PC-9 (cell line): ENCODE measurements around the gene BBS9. TPM values are rescaled to one million over a fixed set of nuclear protein-coding genes. Genes with fewer than 3 reads are reported as not detected.

Experiments used
- Bru-seq: library from RNA; stranded (reverse); fragments of 400-500 nt; gene quantifications from one replicate; lab custom pipeline; 2021; lab: Mats Ljungman, UMichigan
- BruChase-seq, 2 experiments: library from RNA; stranded (reverse); fragments of 400-500 nt; gene quantifications; one replicate each; lab custom pipeline; 2021; lab: Mats Ljungman, UMichigan
- BruUV-seq: library from RNA; stranded (reverse); fragments of 400-500 nt; replicated peaks from 2 replicates; lab custom pipeline; 2021; lab: Mats Ljungman, UMichigan
- CTCF ChIA-PET: fragments of 300-600 bp; sonication (Branson Sonifier 250); formaldehyde crosslinking; loops from one replicate; lab custom pipeline; 2022; ENCODE audit warnings: antibody characterized with exemption; lab: Charles Lee
- POLR2A ChIA-PET: fragments of 300-600 bp; sonication (Branson Sonifier 250); formaldehyde crosslinking; loops from one replicate; lab custom pipeline; 2022; ENCODE audit warnings: antibody characterized with exemption; ENCODE audit not compliant: unreplicated experiment; lab: Charles Lee
- DNase-seq, 2 experiments: peaks; one replicate each; pipeline versions ENCODE4 v3.0.0 to v3.0.0-alpha.2; 2015 to 2022; ENCODE audit warnings: mixed read lengths in 1 of 2
- H2AFZ ChIP-seq: fragments of 200-600 bp; sonication (generic); 2 replicates; pipeline ENCODE4 v1.8.1; 2017; ENCODE audit warnings: antibody characterized with exemption
- H3F3A ChIP-seq: fragments of 200-600 bp; sonication (generic); 2 replicates; pipeline ENCODE4 v1.8.1; 2017; ENCODE audit warnings: antibody characterized with exemption, mild to moderate bottlenecking, low read depth; ENCODE audit not compliant: insufficient read depth
- H3K27ac ChIP-seq: fragments of 200-600 bp; sonication (generic); 2 replicates; pipeline ENCODE4 v1.6.1; 2016; ENCODE audit warnings: mixed run types
- H3K27me3 ChIP-seq: fragments of 200-600 bp; sonication (generic); 2 replicates; pipeline ENCODE4 v1.6.1; 2016; ENCODE audit warnings: low read depth, mixed run types; ENCODE audit not compliant: insufficient read depth
- H3K36me3 ChIP-seq: fragments of 200-600 bp; sonication (generic); 2 replicates; pipeline ENCODE4 v1.6.1; 2016; ENCODE audit warnings: low read depth, mixed run types
- H3K4me1 ChIP-seq: fragments of 200-600 bp; sonication (generic); replicated peaks from 2 replicates; pipeline ENCODE4 v1.6.1; 2016; ENCODE audit warnings: mixed run types; ENCODE audit not compliant: insufficient read depth
- H3K4me2 ChIP-seq: fragments of 200-600 bp; sonication (generic); 2 replicates; pipeline ENCODE4 v1.6.1; 2017; ENCODE audit warnings: mixed run types
- H3K4me3 ChIP-seq: fragments of 200-600 bp; sonication (generic); 2 replicates; pipeline ENCODE4 v1.6.1; 2016; ENCODE audit warnings: mixed run types
- H3K79me2 ChIP-seq: fragments of 200-600 bp; sonication (generic); 2 replicates; pipeline ENCODE4 v1.6.1; 2017; ENCODE audit warnings: low read depth, mixed run types
- H3K9me2 ChIP-seq: fragments of 200-600 bp; sonication (generic); 2 replicates; pipeline ENCODE4 v1.8.1; 2017; ENCODE audit warnings: mild to moderate bottlenecking; ENCODE audit not compliant: insufficient read depth
- H3K9me3 ChIP-seq: fragments of 200-600 bp; sonication (generic); 2 replicates; pipeline ENCODE4 v1.8.1; 2016; ENCODE audit warnings: low read depth; ENCODE audit not compliant: insufficient read depth
- H4K20me1 ChIP-seq: fragments of 200-600 bp; sonication (generic); 2 replicates; pipeline ENCODE4 v1.8.1; 2017; ENCODE audit not compliant: insufficient read depth
- CTCF ChIP-seq: fragments of 200-600 bp; sonication (generic); conservative IDR thresholded peaks from 2 replicates; pipeline ENCODE4 v1.6.1; 2017; ENCODE audit warnings: mixed run types, antibody characterized with exemption, mild to moderate bottlenecking, moderate library complexity
- EZH2 ChIP-seq: fragments of 200-600 bp; sonication (generic); IDR thresholded peaks from 2 replicates; pipeline ENCODE4 v1.8.0; 2017; ENCODE audit warnings: antibody characterized with exemption, low read depth
- intact Hi-C: fragments of 100-400 bp; cut with micrococcal nuclease; formaldehyde crosslinking; loops from one replicate; pipeline ENCODE4 v1.10.0; 2022; ENCODE audit not compliant: unreplicated experiment
- long read RNA-seq: library from polyadenylated mRNA; stranded (forward); transcript quantifications from one replicate; pipeline ENCODE4 v2.0.0, GENCODE V29; 2022
- total RNA-seq: library from RNA; stranded (reverse); gene quantifications from 2 replicates; pipeline ENCODE4 v1.2.3, GENCODE V29; 2021

Gene BBS9
- total RNA-seq (12.4 and 13.1 TPM in 2 replicates), Bru-seq, nascent RNA (percentile 52 among the genes with signal in this experiment), BruChase-seq, experiment 1, labeled RNA remaining after a 2-hour chase (percentile 50 among the genes with signal in this experiment), BruChase-seq, experiment 2, labeled RNA remaining after a 6-hour chase (percentile 36 among the genes with signal in this experiment)
- long read RNA-seq, partial matches to known transcripts, result 0 of 7 reads
- long read RNA-seq, other reads (novel, unspliced or antisense), result 7 of 7 reads

GRCh38 chr7:33128990-33129805, at the start of gene BBS9:
TSS of gene BBS9 (plus strand) at chr7:33129564. CDS start at chr7:33146253, 16,689 bp downstream.
- TF ChIP-seq CTCF (no peak), EZH2 (no peak)
- H3K9me3 ChIP-seq, result no peaks in the 10 kb centered on the region
- ChIA-PET CTCF (no interaction called here), POLR2A (no interaction called here)
- peak within 1 kb of the TSS; percentile 71 for H3K4me2 ChIP-seq
- H3F3A ChIP-seq, result no peaks in the 10 kb centered on the region
- no peaks in the 10 kb centered on the region for H3K27me3 ChIP-seq
- no peaks in the 10 kb centered on the region for H3K36me3 ChIP-seq
- BruUV-seq, result no TSS peak
- H3K9me2 ChIP-seq, result no peaks in the 10 kb centered on the region
- intact Hi-C loops, result loop anchor here (1.0 kb wide), 1 partner anchor 20 kb away; the partner anchor contains the start of gene RP9
- no peaks in the 10 kb centered on the region for H3K79me2 ChIP-seq
- DNase-seq, result peak; percentile 92 to 95
- H3K4me3 ChIP-seq, result peak within 1 kb of the TSS; percentile 58
- H2AFZ ChIP-seq, result peak within 1 kb of the TSS; percentile 97
- H3K27ac ChIP-seq, result no peak within 1 kb of the TSS
- no peaks in the 10 kb centered on the region for H4K20me1 ChIP-seq
- H3K4me1 ChIP-seq, result peaks cover 9% of the 10 kb centered on the region; the same call in 1 of the 2 replicates

GRCh38 chr7:33079763-33080690, 49.3 kb upstream of the BBS9 start:
- H4K20me1 ChIP-seq, result no peaks in the 10 kb centered on the region
- no peaks in the 10 kb centered on the region for H3F3A ChIP-seq
- no peak for TF ChIP-seq EZH2
- no peaks in the 10 kb centered on the region for H3K4me1 ChIP-seq
- BruUV-seq, result no TSS peak
- CTCF ChIA-PET, result interaction anchor here (0.6 kb wide), 1 partner anchor 105 kb away, joined by 12 read pairs; no protein-coding TSS in a partner anchor
- POLR2A ChIA-PET, result interaction anchor here (0.7 kb wide), 1 partner anchor 188 kb away, joined by 7 read pairs; the partner anchor contains the start of gene KBTBD2
- peaks cover 40% of the 10 kb centered on the region; the same call in 1 of the 2 replicates for H3K27me3 ChIP-seq
- no peak overlapping the region for H3K4me3 ChIP-seq
- H2AFZ ChIP-seq, result no peak overlapping the region
- no peak overlapping the region for H3K27ac ChIP-seq
- H3K36me3 ChIP-seq, result no peaks in the 10 kb centered on the region
- H3K4me2 ChIP-seq, result no peak overlapping the region
- no peaks in the 10 kb centered on the region for H3K9me3 ChIP-seq
- intact Hi-C loops, result no loop called here
- no peaks in the 10 kb centered on the region for H3K79me2 ChIP-seq
- H3K9me2 ChIP-seq, result no peaks in the 10 kb centered on the region
- no peak for DNase-seq

- no peak overlapping the region for H3K4me2 ChIP-seq
- ChIA-PET POLR2A (no interaction called here), CTCF (no interaction called here)
- no peak overlapping the region for H3K27ac ChIP-seq
- no peaks in the 10 kb centered on the region for H3K27me3 ChIP-seq
- H3F3A ChIP-seq, result peaks cover 8% of the 10 kb centered on the region; the same call in 1 of the 2 replicates
- H3K4me3 ChIP-seq, result no peak overlapping the region
- H4K20me1 ChIP-seq, result no peaks in the 10 kb centered on the region
- BruUV-seq, result no TSS peak
- H3K9me3 ChIP-seq, result no peaks in the 10 kb centered on the region; the same call in 1 of the 2 replicates
- no peaks in the 10 kb centered on the region for H3K9me2 ChIP-seq
- H3K4me1 ChIP-seq, result no peaks in the 10 kb centered on the region
- no peak for DNase-seq
- TF ChIP-seq CTCF (no peak), EZH2 (no peak)
- no peak overlapping the region for H2AFZ ChIP-seq
- H3K36me3 ChIP-seq, result no peaks in the 10 kb centered on the region
- H3K79me2 ChIP-seq, result no peaks in the 10 kb centered on the region
- intact Hi-C loops, result no loop called here
Measured at GRCh38 chr7:33087356-33087755, 42.0 kb upstream of the BBS9 start.
